HG02943 (cell line): Measurements from ENCODE around the gene TNFSF12.

ENCODE experiments used
- ATAC-seq: cut with Tn5 transposase; IDR thresholded peaks from one replicate; pipeline ENCODE4 v1.9.1; 2021; ENCODE audit warnings: mild to moderate bottlenecking, low read depth, moderate library complexity; ENCODE audit not compliant: unreplicated experiment

TNFSF12 gene

DNA sequence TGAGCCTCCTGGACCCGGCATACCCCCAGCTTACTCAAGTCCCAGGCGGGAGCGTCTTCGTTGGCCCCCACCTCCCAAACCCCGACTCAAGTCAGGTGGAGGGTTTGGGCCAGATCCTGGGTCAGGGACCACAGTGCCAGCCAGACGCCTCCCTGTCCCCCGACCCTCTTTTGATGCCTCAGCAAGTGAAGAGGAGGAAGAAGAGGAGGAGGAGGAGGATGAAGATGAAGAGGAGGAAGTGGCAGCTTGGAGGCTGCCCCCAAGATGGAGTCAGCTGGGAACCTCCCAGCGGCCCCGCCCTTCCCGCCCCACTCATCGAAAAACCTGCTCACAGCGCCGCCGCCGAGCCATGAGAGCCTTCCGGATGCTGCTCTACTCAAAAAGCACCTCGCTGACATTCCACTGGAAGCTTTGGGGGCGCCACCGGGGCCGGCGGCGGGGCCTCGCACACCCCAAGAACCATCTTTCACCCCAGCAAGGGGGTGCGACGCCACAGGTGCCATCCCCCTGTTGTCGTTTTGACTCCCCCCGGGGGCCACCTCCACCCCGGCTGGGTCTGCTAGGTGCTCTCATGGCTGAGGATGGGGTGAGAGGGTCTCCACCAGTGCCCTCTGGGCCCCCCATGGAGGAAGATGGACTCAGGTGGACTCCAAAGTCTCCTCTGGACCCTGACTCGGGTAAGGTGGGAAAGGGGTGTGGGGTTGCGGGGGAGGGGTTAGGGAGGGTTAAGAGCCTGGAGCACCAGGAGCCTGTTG is 14.4 kb downstream of the TNFSF12 start:
- ATAC-seq, result no peak

DNA sequence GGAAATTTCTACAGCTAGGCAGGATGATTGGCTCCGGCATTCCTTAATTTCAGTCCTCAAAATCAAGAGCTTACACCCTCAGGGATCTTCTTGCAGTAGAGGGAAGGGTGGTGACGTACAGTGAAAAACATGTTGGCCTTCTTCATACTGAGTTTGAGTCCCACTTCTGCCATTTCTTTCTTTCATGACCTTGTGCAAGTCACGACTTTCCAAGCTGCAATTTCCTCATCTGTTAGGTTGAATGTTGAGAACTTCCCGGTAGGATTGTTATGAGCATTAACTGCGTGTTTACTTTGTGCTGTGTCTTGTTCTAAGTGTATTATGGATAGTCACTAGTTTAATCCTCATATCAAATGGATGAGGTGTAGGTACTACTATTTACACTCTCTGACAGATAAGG is 20.7 kb downstream of the TNFSF12 start:
- no peak for ATAC-seq

DNA sequence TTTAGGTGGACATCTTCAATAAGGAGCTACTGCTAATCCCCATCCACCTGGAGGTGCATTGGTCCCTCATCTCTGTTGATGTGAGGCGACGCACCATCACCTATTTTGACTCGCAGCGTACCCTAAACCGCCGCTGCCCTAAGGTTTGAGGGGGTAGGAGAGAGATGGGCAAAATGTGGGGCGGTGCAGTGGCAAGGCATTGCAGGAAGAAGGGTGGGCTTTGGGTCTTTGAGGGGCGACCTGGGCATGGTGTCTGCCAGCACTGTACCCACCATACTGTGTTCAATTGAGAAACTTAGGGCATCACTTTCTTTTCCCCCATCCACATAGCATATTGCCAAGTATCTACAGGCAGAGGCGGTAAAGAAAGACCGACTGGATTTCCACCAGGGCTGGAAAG is 21.5 kb downstream of the TNFSF12 start:
- no peak for ATAC-seq

DNA sequence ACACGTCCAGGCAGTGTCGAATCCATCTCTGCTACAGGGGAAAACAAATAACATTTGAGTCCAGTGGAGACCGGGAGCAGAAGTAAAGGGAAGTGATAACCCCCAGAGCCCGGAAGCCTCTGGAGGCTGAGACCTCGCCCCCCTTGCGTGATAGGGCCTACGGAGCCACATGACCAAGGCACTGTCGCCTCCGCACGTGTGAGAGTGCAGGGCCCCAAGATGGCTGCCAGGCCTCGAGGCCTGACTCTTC is 23.4 kb downstream of the TNFSF12 start:
- ATAC-seq, result no peak

DNA sequence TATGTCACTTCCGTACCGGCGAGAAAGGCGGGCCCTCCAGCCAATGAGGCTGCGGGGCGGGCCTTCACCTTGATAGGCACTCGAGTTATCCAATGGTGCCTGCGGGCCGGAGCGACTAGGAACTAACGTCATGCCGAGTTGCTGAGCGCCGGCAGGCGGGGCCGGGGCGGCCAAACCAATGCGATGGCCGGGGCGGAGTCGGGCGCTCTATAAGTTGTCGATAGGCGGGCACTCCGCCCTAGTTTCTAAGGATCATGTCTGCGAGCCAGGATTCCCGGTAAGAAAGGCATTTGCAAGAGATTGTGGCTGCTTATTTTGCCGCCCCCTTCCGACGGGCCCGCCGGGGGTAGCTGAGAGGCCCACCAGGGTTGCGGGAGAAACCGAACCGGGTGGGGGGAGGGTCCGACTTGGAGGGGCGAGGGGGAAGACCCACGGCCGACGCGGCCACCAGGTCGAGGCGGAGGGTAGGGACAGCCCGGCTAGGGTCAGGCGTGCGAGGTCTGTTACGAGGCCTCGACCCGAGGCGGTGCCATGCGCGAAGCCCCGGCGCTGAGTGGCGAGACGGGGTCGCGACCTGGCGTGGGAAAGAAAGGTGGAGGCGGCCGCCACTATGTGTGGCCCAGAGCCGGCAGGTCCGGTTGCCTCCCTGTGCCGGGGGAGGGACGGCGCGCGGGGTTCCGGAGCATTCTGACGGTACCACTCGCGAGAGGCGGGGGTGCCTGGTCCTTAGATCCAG is 23.9 kb downstream of the TNFSF12 start:
- peak; percentile 81 for ATAC-seq

DNA sequence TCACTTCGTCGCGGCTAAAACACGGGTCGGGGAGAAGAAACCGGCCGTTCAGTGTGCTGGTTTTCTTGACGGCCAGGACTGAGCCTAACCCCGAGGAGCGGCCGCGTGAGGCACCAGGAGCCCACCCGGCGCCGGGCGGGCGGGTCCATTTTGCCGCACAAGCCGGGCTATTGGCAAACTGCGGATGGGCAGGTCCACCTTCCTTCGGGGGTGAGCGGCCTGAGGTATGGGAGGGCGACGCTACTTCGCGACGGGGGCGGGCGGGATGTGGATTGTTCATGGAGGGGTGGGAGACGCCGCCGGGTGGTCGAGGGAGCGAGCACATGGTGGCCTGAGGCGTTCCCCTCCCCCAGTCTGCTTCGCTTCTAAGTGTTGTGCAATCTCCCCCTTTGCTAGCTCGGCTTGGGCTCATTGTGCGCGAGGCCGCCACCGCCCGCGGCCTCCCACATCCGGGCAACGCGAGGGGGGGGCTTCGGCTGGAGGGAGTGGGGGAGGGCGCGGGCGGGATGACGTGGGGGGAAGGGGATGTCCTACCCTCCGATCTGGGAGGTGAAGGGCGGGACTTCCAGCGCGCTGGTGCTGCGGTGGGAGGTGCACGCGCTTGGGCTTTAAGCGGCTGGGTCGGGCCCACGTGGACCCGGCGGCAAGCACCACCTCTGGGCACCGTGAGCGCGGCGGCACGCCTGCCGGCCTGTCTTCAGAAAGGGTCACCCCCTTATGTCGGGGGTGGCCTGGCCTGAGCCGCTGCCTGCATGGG is 24.6 kb downstream of the TNFSF12 start:
- ATAC-seq, result no peak

DNA sequence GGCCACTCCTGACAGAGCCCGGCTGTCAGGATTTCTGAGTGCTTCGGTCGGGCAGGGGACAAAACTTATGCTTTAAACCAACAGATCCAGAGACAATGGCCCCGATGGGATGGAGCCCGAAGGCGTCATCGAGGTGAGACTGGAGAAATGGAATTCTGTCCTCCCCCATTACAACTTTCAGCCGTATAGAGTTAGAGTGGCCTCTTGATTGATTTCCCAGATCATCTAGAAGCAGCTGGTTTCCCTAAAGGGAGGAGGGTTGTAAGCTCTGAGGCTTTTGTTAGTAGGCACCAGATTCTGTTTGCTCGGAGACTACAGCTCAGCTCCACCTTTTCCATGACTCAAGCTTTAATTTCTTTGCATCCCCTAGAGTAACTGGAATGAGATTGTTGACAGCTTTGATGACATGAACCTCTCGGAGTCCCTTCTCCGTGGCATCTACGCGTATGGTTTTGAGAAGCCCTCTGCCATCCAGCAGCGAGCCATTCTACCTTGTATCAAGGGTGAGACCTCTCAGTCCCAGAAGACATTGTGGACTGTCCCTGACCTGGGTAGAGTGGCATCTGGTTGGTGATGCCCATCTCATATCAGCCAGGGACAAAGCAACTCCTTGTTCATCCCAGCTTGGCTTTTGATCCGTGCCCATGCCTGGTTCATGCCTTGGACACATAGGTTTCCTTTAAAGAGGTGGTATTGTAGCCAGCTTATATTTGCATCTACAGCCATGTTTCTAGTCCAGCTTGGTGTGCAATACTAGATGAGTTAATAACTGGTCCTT is 25.5 kb downstream of the TNFSF12 start:
- ATAC-seq, result no peak

DNA sequence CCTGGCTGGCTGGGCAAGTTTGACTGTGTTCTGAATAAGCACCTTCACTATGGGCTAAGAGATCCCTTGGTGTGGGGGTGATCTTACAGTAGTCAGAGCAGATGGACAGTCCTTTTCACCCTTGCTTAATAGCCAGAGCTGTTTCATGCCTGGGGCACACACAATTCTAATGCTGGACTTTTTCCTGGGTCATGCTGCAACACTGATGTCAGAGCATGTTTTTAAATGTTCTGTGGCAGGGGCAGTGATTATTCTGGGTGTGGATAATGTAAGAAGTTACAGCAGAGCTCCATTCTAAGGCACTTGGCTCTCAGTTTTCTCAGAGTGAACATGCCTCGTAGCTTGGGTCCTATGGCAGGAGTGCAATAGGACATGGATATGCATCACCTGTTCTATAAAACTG is 26.6 kb downstream of the TNFSF12 start:
- ATAC-seq, result no peak

DNA sequence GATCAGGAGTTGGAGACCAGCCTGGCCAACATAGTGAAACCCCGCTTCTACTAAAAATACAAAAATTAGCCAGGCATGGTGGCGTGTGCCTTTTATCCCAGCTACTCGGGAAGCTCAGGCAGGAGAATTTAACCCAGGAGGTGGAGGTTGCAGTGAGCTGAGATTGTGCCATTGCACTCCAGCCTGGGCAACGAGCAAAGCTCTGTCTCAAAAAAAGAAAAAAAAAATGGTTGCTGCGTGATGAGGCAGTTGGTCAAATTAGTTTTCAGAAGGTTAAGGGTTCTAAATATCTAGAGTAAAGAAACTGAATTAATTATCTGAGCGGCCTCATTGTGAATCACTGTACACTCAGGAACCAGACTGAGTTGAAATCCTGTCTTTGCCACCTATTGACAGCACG is 27.1 kb downstream of the TNFSF12 start:
- ATAC-seq, result no peak

DNA sequence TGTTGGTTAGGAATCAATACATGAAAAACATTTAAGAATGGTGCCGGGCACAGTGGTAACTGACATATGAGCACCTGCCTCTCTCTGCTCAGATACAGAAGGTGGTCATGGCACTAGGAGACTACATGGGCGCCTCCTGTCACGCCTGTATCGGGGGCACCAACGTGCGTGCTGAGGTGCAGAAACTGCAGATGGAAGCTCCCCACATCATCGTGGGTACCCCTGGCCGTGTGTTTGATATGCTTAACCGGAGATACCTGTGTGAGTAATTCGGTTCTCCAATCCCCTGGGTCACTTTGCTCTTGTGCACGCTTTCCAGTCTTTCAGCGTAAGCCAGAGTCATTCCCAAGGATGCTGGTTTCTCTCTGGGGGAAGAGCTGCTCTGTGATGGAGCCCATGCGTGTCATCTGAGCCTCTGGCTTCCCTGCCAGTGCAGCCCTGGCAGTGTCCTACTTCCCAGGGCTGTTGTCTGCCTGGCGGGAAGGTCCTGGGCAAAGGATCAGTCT is 27.6 kb downstream of the TNFSF12 start:
- ATAC-seq, result no peak

DNA sequence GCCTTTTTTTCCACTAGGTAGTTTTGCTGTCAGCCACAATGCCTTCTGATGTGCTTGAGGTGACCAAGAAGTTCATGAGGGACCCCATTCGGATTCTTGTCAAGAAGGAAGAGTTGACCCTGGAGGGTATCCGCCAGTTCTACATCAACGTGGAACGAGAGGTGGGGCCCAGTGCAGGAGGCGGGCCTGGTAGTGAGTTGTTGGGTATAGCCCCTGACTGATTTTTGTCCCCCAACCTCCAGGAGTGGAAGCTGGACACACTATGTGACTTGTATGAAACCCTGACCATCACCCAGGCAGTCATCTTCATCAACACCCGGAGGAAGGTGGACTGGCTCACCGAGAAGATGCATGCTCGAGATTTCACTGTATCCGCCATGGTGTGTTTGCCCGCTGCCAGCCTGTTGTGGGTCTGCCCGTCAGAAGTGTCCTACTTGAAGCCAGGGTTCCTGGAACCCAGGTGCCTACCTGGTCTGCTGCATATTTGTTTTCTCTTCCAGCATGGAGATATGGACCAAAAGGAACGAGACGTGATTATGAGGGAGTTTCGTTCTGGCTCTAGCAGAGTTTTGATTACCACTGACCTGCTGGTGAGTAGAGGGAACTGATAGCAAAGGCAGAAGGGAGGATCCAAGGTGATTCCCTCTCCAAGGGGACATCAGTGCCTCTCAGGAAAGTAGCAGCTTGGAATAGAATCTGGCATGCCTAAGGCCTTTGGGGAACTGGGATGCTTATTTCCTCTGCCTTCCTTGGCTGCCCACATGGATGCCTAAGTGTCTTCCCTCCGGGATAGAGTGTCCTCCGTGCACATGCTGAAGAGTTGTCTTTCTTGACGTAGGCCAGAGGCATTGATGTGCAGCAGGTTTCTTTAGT is 28.7 kb downstream of the TNFSF12 start:
- ATAC-seq, result no peak

DNA sequence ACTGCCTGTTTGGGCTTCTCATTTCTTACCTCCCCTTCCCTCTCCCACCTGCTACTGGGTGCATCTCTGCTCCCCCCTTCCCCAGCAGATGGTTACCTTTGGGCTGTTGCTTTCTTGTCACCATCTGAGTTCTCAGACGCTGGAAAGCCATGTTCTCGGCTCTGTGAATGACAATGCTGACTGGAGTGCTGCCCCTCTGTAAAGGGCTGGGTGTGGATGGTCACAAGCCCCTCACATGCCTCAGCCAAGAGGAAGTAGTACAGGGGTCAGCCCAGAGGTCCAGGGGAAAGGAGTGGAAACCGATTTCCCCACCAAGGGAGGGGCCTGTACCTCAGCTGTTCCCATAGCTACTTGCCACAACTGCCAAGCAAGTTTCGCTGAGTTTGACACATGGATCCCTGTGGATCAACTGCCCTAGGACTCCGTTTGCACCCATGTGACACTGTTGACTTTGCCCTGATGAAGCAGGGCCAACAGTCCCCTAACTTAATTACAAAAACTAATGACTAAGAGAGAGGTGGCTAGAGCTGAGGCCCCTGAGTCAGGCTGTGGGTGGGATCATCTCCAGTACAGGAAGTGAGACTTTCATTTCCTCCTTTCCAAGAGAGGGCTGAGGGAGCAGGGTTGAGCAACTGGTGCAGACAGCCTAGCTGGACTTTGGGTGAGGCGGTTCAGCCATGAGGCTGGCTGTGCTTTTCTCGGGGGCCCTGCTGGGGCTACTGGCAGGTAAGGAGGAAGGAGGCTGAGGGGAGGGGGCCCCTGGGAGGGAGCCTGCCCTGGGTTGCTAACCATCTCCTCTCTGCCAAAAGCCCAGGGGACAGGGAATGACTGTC is 30.4 kb downstream of the TNFSF12 start, which contains the start of gene CD68:
Gene CD68, plus strand, starts transcription at position 638 of the 833 bp plus-strand sequence. Its CDS starts 40 bp downstream, at position 678.
- ATAC-seq, result no peak

DNA sequence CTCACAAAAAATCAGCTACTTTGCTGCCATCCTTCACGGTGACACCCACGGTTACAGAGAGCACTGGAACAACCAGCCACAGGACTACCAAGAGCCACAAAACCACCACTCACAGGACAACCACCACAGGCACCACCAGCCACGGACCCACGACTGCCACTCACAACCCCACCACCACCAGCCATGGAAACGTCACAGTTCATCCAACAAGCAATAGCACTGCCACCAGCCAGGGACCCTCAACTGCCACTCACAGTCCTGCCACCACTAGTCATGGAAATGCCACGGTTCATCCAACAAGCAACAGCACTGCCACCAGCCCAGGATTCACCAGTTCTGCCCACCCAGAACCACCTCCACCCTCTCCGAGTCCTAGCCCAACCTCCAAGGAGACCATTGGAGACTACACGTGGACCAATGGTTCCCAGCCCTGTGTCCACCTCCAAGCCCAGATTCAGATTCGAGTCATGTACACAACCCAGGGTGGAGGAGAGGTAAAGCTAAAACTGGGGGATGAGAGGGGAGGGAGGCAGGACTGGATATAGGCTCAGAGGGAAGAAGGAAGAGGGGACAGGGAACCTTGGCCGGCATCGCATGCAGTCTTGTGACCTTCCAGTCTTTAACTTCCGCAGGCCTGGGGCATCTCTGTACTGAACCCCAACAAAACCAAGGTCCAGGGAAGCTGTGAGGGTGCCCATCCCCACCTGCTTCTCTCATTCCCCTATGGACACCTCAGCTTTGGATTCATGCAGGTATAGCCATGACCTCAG is 31.2 kb downstream of the TNFSF12 start:
- ATAC-seq, result no peak

DNA sequence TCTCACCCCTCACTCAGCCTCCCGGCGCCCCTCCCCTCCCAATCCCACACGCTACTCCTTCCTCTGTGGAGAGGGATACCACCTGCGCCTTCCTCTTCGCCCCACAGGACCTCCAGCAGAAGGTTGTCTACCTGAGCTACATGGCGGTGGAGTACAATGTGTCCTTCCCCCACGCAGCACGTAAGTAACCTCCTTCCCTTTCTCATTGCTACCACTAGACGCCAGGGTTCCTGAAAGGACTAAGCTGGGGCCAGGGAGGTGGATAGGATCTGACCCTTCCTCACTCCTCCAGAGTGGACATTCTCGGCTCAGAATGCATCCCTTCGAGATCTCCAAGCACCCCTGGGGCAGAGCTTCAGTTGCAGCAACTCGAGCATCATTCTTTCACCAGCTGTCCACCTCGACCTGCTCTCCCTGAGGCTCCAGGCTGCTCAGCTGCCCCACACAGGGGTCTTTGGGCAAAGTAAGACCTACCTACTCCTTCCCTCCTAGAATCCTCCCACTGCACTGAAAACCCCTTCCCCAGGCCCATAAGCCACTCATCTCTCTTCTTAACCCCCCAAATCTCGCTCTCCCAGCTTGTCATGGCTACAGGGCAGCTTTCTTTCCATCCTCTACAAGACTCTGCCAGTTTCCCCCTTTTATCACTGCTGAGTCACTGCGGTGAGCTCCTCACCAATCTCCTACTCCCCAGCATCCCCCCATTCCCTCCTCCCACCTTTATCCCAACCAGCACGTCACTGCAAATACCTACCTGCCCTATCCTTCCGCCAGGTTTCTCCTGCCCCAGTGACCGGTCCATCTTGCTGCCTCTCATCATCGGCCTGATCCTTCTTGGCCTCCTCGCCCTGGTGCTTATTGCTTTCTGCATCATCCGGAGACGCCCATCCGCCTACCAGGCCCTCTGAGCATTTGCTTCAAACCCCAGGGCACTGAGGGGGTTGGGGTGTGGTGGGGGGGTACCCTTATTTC is 32.0 kb downstream of the TNFSF12 start:
- no peak for ATAC-seq

DNA sequence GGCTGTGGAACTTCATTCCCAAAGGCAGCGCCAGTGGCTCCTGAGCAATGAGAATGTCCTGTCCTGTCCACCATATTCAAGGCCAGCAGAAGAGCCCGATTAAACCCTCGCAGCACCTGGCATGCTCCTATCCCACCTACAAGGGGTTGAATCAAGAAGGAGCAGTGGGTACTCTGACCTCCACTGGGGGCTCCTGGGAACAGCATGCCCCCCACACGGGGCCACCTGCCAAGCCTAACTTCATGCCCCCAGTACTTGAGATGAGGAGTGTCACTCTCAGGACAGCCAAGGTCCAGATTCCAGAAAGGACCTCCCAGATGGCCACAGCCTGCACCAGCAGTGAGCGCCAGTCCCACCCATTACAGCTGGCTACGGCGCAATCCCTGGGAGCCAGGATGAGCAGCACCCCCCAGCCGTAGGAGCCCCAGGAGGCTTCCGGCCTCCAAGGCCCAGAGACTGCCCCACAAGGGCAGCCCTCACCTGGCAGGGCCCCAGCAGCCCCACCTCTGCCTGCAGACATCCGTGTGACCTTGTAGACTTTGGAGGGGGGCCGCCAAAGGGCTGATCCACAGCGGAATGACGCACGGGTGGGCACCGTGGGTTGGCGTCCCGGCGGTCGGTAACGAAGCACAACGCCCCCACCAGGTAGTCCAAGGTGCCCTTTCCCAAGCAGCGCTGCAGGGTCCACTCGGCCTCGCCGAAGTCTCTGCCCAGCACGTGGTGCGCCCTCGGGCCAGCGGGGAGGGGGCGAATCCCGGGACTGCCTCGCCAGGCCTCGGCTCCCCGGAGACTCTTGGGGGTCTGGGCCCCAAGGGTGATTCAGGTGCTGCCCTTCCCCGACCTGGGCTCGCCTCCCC is 33.8 kb downstream of the TNFSF12 start:
- ATAC-seq, result no peak
